ENCODE data around the gene CCDC88C. TPM values are rescaled to one million over a fixed set of nuclear protein-coding genes. Genes with fewer than 3 reads are reported as not detected.
A peak's percentile ranks its signal among the peaks of the same experiment; 100 is the strongest.

CCDC88C gene
- total and polyA plus RNA-seq, 2 donors (not counting 3 experiments of a cell fraction or from before 2014, with no cell fraction given) = 11.4 to 52.1 TPM

DNA sequence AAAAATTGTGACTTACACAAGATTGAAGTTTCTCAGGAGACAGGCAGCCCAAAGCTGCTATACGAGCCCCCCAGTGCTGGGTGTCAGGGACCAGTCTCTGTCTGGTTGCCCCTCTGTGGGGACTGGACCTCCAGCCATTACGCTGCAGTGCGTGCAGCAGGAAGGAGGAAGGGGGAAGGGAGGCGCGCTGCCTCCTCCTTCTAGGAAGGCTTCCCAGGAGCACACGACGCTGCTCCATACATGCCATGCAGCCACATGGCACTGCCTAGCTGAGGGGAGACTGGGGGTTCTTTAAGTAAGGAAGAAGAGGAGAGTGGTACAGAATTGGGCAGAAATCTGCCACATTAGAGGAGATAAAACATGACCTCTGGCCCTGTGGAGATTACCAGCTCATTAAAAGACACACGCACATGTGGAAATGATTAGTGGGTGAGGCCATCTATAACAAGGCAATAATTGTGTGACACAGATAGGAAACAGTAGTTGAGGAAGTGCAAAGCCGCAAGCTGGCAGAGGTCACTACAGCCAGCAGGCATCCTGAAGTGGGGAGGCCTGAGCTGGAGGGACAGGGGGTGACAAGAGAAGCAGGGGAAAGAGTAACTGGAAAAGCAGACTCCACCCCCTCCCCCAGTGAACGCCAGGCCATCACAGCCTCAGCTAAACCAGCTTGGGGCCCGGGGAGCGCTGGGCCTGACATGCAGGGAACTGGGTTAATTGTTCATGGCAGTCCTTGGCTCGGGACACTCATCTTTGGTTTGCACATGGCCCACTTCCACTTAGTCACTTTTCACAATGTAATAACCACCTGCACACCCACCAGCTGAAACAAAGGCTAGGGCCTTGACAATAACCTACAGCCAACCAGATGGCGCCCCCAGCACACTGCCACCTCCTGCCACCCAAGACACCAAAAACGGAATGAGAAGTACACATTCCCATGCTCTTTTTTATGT lies 39.6 kb downstream of the CCDC88C start:
- intact Hi-C loops (cut with micrococcal nuclease) = loop anchor here (1.0 kb wide), 2 partner anchors 40 to 54 kb away; no protein-coding TSS in a partner anchor
- H3K9me1 ChIP-seq (replicated peaks; ENCODE audit: control insufficient read depth, extremely low read depth, insufficient read depth, low read length) = no peaks in the 10 kb centered on the region
- H3K27ac ChIP-seq (ENCODE audit: insufficient read depth, low read depth, low read length) = no peak overlapping the region
- H3K36me3 ChIP-seq (ENCODE audit: control insufficient read depth in 2 of 2, extremely low read depth in 1 of 2, insufficient read depth in 2 of 2, low read length in 2 of 2) = no peaks in the 10 kb centered on the region
- peak overlapping the region; percentile 8 for H3K4me2 ChIP-seq (ENCODE audit: insufficient read depth, low read length)
- peaks cover 33% of the 10 kb centered on the region for H3K4me1 ChIP-seq (ENCODE audit: control insufficient read depth, extremely low read depth, insufficient read depth, low read length)
- no TSS peak for BruUV-seq (replicated peaks)
- TF ChIP-seq POLR2A (IDR thresholded peaks at IDR 0.05; ENCODE audit: low read depth, low read length) (no peak), JUN (IDR thresholded peaks at IDR 0.05; ENCODE audit: borderline replicate concordance, insufficient read depth, insufficient read length, low read depth) (no peak), MYC (IDR thresholded peaks at IDR 0.05; ENCODE audit: low read depth, low read length) (no peak), FOS (IDR thresholded peaks at IDR 0.05; ENCODE audit: borderline replicate concordance, insufficient read depth, low read length) (peak; percentile 34), GATA2 (IDR thresholded peaks at IDR 0.05; ENCODE audit: insufficient read depth, insufficient read length, low read depth, low read length) (peak; percentile 81), POLR2AphosphoS5 (IDR thresholded peaks at IDR 0.05; ENCODE audit: insufficient read depth, low read depth, low read length) (peak; percentile 42), EZH2 (IDR thresholded peaks at IDR 0.05; ENCODE audit: borderline replicate concordance, low read depth, low read length, severe bottlenecking) (no peak)
- TF ChIP-seq, protein P1, sequence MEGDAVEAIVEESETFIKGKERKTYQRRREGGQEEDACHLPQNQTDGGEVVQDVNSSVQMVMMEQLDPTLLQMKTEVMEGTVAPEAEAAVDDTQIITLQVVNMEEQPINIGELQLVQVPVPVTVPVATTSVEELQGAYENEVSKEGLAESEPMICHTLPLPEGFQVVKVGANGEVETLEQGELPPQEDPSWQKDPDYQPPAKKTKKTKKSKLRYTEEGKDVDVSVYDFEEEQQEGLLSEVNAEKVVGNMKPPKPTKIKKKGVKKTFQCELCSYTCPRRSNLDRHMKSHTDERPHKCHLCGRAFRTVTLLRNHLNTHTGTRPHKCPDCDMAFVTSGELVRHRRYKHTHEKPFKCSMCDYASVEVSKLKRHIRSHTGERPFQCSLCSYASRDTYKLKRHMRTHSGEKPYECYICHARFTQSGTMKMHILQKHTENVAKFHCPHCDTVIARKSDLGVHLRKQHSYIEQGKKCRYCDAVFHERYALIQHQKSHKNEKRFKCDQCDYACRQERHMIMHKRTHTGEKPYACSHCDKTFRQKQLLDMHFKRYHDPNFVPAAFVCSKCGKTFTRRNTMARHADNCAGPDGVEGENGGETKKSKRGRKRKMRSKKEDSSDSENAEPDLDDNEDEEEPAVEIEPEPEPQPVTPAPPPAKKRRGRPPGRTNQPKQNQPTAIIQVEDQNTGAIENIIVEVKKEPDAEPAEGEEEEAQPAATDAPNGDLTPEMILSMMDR (IDR thresholded peaks at IDR 0.05; ENCODE audit: extremely low read depth in 1 of 2, insufficient read depth in 1 of 2, low read depth in 1 of 2, low read length in 2 of 2) = no peak
- TF ChIP-seq, protein P2, sequence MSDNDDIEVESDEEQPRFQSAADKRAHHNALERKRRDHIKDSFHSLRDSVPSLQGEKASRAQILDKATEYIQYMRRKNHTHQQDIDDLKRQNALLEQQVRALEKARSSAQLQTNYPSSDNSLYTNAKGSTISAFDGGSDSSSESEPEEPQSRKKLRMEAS (IDR thresholded peaks at IDR 0.05; ENCODE audit: insufficient read depth, insufficient read length) = no peak
- no peak overlapping the region for H2AFZ ChIP-seq (ENCODE audit: low read depth, low read length)
- FAIRE-seq (peak; percentile 91), DNase-seq (ENCODE audit: low read depth, low spot score) (peak; percentile 51)
- CTCF ChIA-PET = interaction anchor here (0.5 to 3.2 kb wide), 10 partner anchors 9 to 188 kb away, joined by 3 to 10 read pairs (median 3); partner anchors contain the start of gene CCDC88C
- H3K4me3 ChIP-seq (replicated peaks in 1 of 3; ENCODE audit: insufficient read depth in 1 of 3, low read depth in 1 of 3, low read length in 3 of 3) = no peak overlapping the region
- H4K20me1 ChIP-seq (replicated peaks; ENCODE audit: control insufficient read depth, extremely low read depth, insufficient read depth, low read length) = no peaks in the 10 kb centered on the region
- dilution Hi-C loops (cut with MboI; ENCODE audit: extremely low pct_ligation_motif_present, low sequenced_read_pairs) = no loop called here
- no peaks in the 10 kb centered on the region for H3K79me2 ChIP-seq (ENCODE audit: control insufficient read depth, insufficient read depth, low read length)
- H3K27me3 ChIP-seq (ENCODE audit: control insufficient read depth in 2 of 2, insufficient read depth in 2 of 2, low read length in 2 of 2) = no peaks in the 10 kb centered on the region
- POLR2A ChIA-PET = interaction anchor here (0.6 kb wide), 1 partner anchor 24 kb away, joined by 3 read pairs; no protein-coding TSS in a partner anchor
- no peak overlapping the region for H3K9ac ChIP-seq (replicated peaks; ENCODE audit: extremely low read depth, insufficient read depth, low read length)
- H3K9me3 ChIP-seq (replicated peaks; ENCODE audit: control insufficient read depth, insufficient read depth, low read length) = no peaks in the 10 kb centered on the region

Data from endothelial cell of umbilical vein (primary cell).